Spleen (tissue), 11 donors: ENCODE data around the gene GPR18. TPM values are rescaled to one million over a fixed set of nuclear protein-coding genes. Genes with fewer than 3 reads are reported as not detected.
A peak's percentile ranks its signal among the peaks of the same experiment; 100 is the strongest.

ENCODE experiments used
- DNase-seq: peaks from one replicate; pipeline ENCODE4 v3.0.0-alpha.2; 2020
- H3K27ac ChIP-seq, 8 donors: fragments of 200-600 bp; sonication (generic) in 7 of 8; 1 replicate in 4 of 8; 2 replicates in 4 of 8; pipeline versions ENCODE4 v1.5.0 to v1.8.0; 2016 to 2021; ENCODE audit warnings: inconsistent platforms in 4 of 8, mild to moderate bottlenecking in 4 of 8, moderate library complexity in 1 of 8
- H3K27me3 ChIP-seq, 7 donors: fragments of 200-600 bp; sonication (generic) in 6 of 7; replicated peaks in 1 of 7; 1 replicate in 4 of 7; 2 replicates in 3 of 7; pipeline versions ENCODE4 v1.5.0 to v1.8.0; 2016 to 2021; ENCODE audit warnings: inconsistent platforms in 3 of 7, mild to moderate bottlenecking in 1 of 7
- H3K36me3 ChIP-seq, 6 donors: fragments of 200-600 bp; sonication (generic) in 5 of 6; 1 replicate in 4 of 6; 2 replicates in 2 of 6; pipeline versions ENCODE4 v1.5.0 to v1.8.0; 2016 to 2021; ENCODE audit warnings: inconsistent platforms in 2 of 6
- H3K4me1 ChIP-seq, 6 donors: fragments of 200-600 bp; sonication (generic) in 5 of 6; 1 replicate in 3 of 6; 2 replicates in 3 of 6; pipeline versions ENCODE4 v1.5.0 to v1.8.0; 2016 to 2021; ENCODE audit warnings: inconsistent platforms in 3 of 6
- H3K4me3 ChIP-seq, 8 donors: fragments of 200-600 bp; sonication (generic) in 7 of 8; 1 replicate in 4 of 8; 2 replicates in 4 of 8; pipeline versions ENCODE4 v1.5.0 to v1.8.0; 2016 to 2021; ENCODE audit warnings: inconsistent platforms in 4 of 8, mild to moderate bottlenecking in 4 of 8, moderate library complexity in 2 of 8
- H3K9me3 ChIP-seq, 8 donors: fragments of 200-600 bp; sonication (generic) in 7 of 8; 1 replicate in 4 of 8; 2 replicates in 4 of 8; pipeline versions ENCODE4 v1.5.0 to v1.8.0; 2016 to 2021; ENCODE audit warnings: inconsistent platforms in 4 of 8
- CTCF ChIP-seq, 11 experiments: fragments of 200-600 bp in 7 of 11; fragments of 450-650 bp in 4 of 11; sonication (generic) in 4 of 11; IDR thresholded peaks in 8 of 11; conservative IDR thresholded peaks in 3 of 11; 1 replicate in 7 of 11; 2 replicates in 4 of 11; pipeline versions ENCODE4 v1.4.0 to v1.8.0; 2016 to 2021; ENCODE audit warnings: antibody characterized with exemption in 11 of 11, inconsistent platforms in 4 of 11, mild to moderate bottlenecking in 1 of 11
- POLR2A ChIP-seq, 3 donors: fragments of 450-650 bp; IDR thresholded peaks; one replicate each; pipeline ENCODE4 v1.5.1; 2017; ENCODE audit warnings: antibody characterized with exemption in 3 of 3, mild to moderate bottlenecking in 1 of 3
- POLR2AphosphoS5 ChIP-seq, 3 donors: sonication (generic); formaldehyde crosslinking; IDR thresholded peaks; one replicate each; pipeline ENCODE4 v1.5.1; 2017; ENCODE audit warnings: antibody characterized with exemption in 3 of 3
- WGBS, 5 donors: extraction: QIAGEN DNeasy Blood & Tissue Kit in 3 of 5; methylation state at CpG; one replicate each; pipeline versions ENCODE4 v1.1.5 to v1.1.7; 2013 to 2018; 5-methylcytosine and 5-hydroxymethylcytosine counted together
- intact Hi-C: fragments of 100-400 bp; cut with DNase I; formaldehyde crosslinking; loops from one replicate; pipeline ENCODE4 v1.15.0; 2023; ENCODE audit warnings: low total_unique reads
- polyA plus RNA-seq, 3 donors: library from polyadenylated mRNA; stranded (reverse); fragments of 200-250 nt; gene quantifications; one replicate each; pipeline ENCODE4 v1.2.1, GENCODE V29; 2013
- total RNA-seq, 7 donors: library from RNA; depleted of rRNA in 3 of 7; stranded (reverse); fragments of >200 nt in 3 of 7; fragmentation: NEBNext Ultra II Directional in 4 of 7; extraction: Animal tissue kit (Norgen Biotek cat#: 25700) in 4 of 7; gene quantifications; one replicate each; pipeline versions ENCODE4 v1.1.0 to v1.2.1, GENCODE V29; 2016 to 2021
- donor health status: healthy with polysubstance abuse.
- donor health status: DM: no; HTN: no; CAD: no; lungs with moderate emphysema.
- donor health status: DM: no; HTN: no; CAD: no.
- donor health status: Bipolar disorder and iron deficiency.
- donor health status: healthy.
- donor health status: DM: no; HTN: no; CAD: no.
- donor health status: DM: yes; HTN: yes; CAD: no.

GPR18 gene
- total and polyA plus RNA-seq, 10 donors, result 9.6 to 33.9 (median 16.8) TPM

- WGBS, 5 donors, result 62 to 82% (median 78%) methylated on average over 15 of the region's 15 CpGs
- intact Hi-C loops, result no loop called here
- H3K27me3 ChIP-seq, result no peaks in the 10 kb centered on the region
- H3K4me1 ChIP-seq, result peaks cover 38 to 96% (median 66%) of the 10 kb centered on the region in 6 donors
- peaks cover 0 to 17% (median 0%) of the 10 kb centered on the region in 6 donors for H3K36me3 ChIP-seq
- H3K9me3 ChIP-seq, result no peaks in the 10 kb centered on the region
- TF ChIP-seq CTCF (IDR thresholded peaks at IDR 0.05 in 8 of 11, conservative IDR thresholded peaks at IDR 0.05 in 3 of 11), result no peak
- TF ChIP-seq POLR2AphosphoS5 (IDR thresholded peaks at IDR 0.05), result peak in 2 of 3 donors; percentile 41 to 57
- no peak for TF ChIP-seq POLR2A (IDR thresholded peaks at IDR 0.05)
- DNase-seq, result peak; percentile 80
- peak overlapping the region; percentile 6 to 84 (median 68) for H3K27ac ChIP-seq
- H3K4me3 ChIP-seq, result peak overlapping the region in 4 of 8 donors; percentile 6 to 52 (median 16)
Measured at GRCh38 chr13:99215184-99215830, 42.9 kb downstream of the GPR18 start.

- TF ChIP-seq CTCF (IDR thresholded peaks at IDR 0.05 in 8 of 11, conservative IDR thresholded peaks at IDR 0.05 in 3 of 11) (no peak), POLR2A (IDR thresholded peaks at IDR 0.05) (no peak), POLR2AphosphoS5 (IDR thresholded peaks at IDR 0.05) (no peak)
- Histone ChIP-seq H3K4me3 (no peak overlapping the region), H3K9me3 (no peaks in the 10 kb centered on the region), H3K4me1 (peaks cover 32 to 96% (median 61%) of the 10 kb centered on the region in 6 donors), H3K36me3 (peaks cover 0 to 17% (median 0%) of the 10 kb centered on the region in 6 donors), H3K27me3 (no peaks in the 10 kb centered on the region), H3K27ac (peak overlapping the region in 5 of 8 donors; percentile 48 to 84 (median 66))
- 42 to 60% (median 50%) methylated on average over 1 of the region's 1 CpG for WGBS, 5 donors
- no peak for DNase-seq
- intact Hi-C loops, result no loop called here
Measured at GRCh38 chr13:99214731-99215130, 43.4 kb downstream of the GPR18 start.

- H3K27ac ChIP-seq, result peak overlapping the region in 3 of 8 donors; percentile 63 to 84 (median 71)
- 29 to 55% (median 47%) methylated on average over 7 of the region's 7 CpGs for WGBS, 5 donors
- H3K4me1 ChIP-seq, result peaks cover 28 to 96% (median 56%) of the 10 kb centered on the region in 6 donors
Measured at GRCh38 chr13:99214232-99214631, 43.9 kb downstream of the GPR18 start.

More at GRCh38 chr13:99214232-99214631, 43.9 kb downstream of the GPR18 start:
- H3K27me3 ChIP-seq, result no peaks in the 10 kb centered on the region
- no peak for DNase-seq
- H3K9me3 ChIP-seq, result no peaks in the 10 kb centered on the region
- no peak for TF ChIP-seq POLR2AphosphoS5 (IDR thresholded peaks at IDR 0.05)
- TF ChIP-seq CTCF (IDR thresholded peaks at IDR 0.05 in 8 of 11, conservative IDR thresholded peaks at IDR 0.05 in 3 of 11), result no peak
- no peak for TF ChIP-seq POLR2A (IDR thresholded peaks at IDR 0.05)
- peaks cover 0 to 18% (median 0%) of the 10 kb centered on the region in 6 donors for H3K36me3 ChIP-seq
- intact Hi-C loops, result no loop called here
- H3K4me3 ChIP-seq, result no peak overlapping the region
